BJ (cell line): ENCODE results near the gene CRISPLD2. TPM values are rescaled to one million over a fixed set of nuclear protein-coding genes. Genes with fewer than 3 reads are reported as not detected.

Source experiments
- CTCF ChIA-PET: fragments of 350-600 bp; formaldehyde crosslinking; extraction: SDS; loops from one replicate; lab custom pipeline; 2021; ENCODE audit warnings: antibody characterized with exemption, inconsistent platforms; lab: Yijun Ruan, JAX
- POLR2A ChIA-PET: fragments of 300-600 bp; sonication (Branson Sonifier 250); formaldehyde crosslinking; extraction: SDS; loops from one replicate; lab custom pipeline; 2021; ENCODE audit warnings: antibody characterized with exemption; lab: Charles Lee
- DNase-seq: peaks from one replicate; pipeline ENCODE4 v3.0.0-alpha.2; 2011; ENCODE audit warnings: low read depth
- H3K27me3 ChIP-seq: 2 replicates; pipeline ENCODE4 v1.6.0; 2011; ENCODE audit warnings: low read length; ENCODE audit not compliant: control insufficient read depth, insufficient read depth
- H3K36me3 ChIP-seq: 2 replicates; pipeline ENCODE4 v1.5.1; 2011; ENCODE audit warnings: low read length; ENCODE audit not compliant: control insufficient read depth, insufficient read depth
- H3K4me3 ChIP-seq: 2 replicates; pipeline ENCODE4 v1.5.1; 2011; ENCODE audit warnings: low read depth, mild to moderate bottlenecking, control low read depth, low read length
- polyA plus RNA-seq: library from polyadenylated mRNA; depleted of rRNA; stranded (reverse); fragments of >200 nt; gene quantifications from 2 replicates; pipeline ENCODE4 v1.2.3, GENCODE V29; 2011
- TF ChIP-seq, protein P1 (sequence below): IDR thresholded peaks from 2 replicates; pipeline ENCODE4 v1.5.1; 2011; ENCODE audit warnings: low read depth, mild to moderate bottlenecking, control low read depth, inconsistent platforms, low read length, moderate library complexity; ENCODE audit not compliant: insufficient read depth

Gene CRISPLD2
- polyA plus RNA-seq, 1 experiment: 183 TPM

DNA sequence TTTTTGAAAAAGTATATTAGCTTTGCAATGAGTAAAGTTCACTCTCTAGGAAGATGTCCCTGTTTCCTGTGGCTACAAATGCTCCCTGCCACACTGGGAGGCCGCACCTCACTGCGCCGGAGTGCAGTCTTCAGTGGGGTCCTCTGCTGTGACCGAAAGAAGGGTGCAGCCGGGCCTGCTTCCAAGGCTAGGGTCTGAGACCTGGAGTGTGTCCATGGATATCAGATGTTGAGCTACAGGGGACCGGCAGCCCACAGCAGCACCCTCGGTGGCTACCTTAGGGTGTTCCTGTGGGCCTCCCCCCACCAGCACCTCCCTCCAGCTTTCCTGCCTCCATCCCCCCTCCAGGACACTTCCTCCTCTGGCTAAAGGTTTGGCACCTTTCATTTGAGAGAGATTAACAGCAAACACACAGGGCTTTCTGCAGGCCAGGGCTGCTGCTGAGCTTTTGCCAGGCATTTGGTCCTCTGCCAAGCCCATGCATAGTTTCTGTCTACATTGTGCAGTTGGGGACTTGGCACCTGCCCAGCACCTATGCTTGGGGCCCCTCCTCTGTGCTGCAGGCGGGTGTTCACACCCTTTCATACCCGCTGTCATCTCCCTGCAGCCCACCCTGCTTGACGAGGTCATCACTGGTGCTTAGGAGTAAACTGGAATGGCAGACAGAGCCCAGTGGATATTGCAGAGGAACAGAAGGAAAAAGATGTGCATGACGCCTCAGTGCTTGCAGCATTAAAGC lies 33.8 kb upstream of the CRISPLD2 start:
- no peak for DNase-seq
- TF ChIP-seq, protein P1, sequence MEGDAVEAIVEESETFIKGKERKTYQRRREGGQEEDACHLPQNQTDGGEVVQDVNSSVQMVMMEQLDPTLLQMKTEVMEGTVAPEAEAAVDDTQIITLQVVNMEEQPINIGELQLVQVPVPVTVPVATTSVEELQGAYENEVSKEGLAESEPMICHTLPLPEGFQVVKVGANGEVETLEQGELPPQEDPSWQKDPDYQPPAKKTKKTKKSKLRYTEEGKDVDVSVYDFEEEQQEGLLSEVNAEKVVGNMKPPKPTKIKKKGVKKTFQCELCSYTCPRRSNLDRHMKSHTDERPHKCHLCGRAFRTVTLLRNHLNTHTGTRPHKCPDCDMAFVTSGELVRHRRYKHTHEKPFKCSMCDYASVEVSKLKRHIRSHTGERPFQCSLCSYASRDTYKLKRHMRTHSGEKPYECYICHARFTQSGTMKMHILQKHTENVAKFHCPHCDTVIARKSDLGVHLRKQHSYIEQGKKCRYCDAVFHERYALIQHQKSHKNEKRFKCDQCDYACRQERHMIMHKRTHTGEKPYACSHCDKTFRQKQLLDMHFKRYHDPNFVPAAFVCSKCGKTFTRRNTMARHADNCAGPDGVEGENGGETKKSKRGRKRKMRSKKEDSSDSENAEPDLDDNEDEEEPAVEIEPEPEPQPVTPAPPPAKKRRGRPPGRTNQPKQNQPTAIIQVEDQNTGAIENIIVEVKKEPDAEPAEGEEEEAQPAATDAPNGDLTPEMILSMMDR: no peak

DNA sequence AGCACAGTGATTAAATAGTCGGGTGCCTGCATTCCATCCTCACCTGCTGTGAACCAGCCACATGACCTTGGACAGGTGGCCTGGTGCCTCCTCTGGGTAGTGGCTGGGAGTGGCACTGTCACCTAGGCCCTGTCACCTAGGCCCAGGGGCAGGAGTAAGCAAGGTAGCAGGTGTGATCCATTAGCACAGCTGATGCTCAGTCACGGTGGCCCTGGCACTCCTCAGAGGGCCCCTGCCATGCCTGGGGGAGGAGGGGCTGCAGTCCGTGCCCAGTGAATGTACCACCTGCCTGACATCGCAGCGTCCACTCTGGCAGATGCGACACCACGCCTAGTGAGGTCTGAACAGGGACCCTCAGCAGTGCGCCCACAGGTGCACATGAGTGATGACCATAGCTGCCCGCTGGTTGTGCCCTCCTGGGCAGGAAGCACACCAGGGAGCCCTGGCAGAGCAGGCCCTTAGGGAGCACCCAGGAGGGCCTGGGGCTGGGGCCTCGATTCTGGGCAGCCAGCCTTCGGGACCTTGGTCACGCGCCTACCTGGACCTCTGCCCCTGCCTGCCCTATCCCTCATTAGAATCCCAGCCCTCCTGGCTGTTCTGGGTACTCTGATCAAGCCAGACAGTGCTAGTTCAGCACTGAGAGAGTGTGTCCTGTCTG lies 33.1 kb upstream of the CRISPLD2 start:
- DNase-seq: no peak
- H3K36me3 ChIP-seq: no peaks in the 10 kb centered on the region
- CTCF ChIA-PET: no interaction called here
- POLR2A ChIA-PET: no interaction called here
- TF ChIP-seq, protein P1: no peak
- no peak overlapping the region for H3K4me3 ChIP-seq
- H3K27me3 ChIP-seq: no peaks in the 10 kb centered on the region

More for the DNA sequence above, 33.8 kb upstream of the CRISPLD2 start:
- ChIA-PET CTCF (interaction anchor here (1.4 kb wide), 1 partner anchor 32 kb away, joined by 3 read pairs; no protein-coding TSS in a partner anchor), POLR2A (no interaction called here)
- Histone ChIP-seq H3K4me3 (no peak overlapping the region), H3K36me3 (no peaks in the 10 kb centered on the region), H3K27me3 (no peaks in the 10 kb centered on the region)

DNA sequence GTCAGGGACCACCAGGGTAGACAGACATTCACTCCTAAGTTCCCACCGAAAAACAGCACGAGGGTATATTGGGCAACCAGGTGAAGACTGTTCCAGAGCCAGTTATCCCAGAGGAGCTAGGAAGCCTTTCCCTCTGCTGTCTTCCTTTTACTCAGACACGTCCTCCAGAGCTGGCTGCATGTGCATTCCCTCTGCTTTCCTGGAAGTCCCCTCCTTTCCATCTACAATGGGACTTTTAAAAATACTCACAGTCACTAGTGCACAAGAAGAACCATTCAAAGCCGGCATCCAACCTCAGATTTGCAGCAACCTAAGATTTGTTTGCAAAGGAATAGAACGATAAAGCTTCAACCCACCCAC lies 32.5 kb upstream of the CRISPLD2 start:
- POLR2A ChIA-PET: no interaction called here
- TF ChIP-seq, protein P1: no peak
- no peaks in the 10 kb centered on the region for H3K27me3 ChIP-seq
- CTCF ChIA-PET: no interaction called here
- no peak for DNase-seq
- no peak overlapping the region for H3K4me3 ChIP-seq
- no peaks in the 10 kb centered on the region for H3K36me3 ChIP-seq

DNA sequence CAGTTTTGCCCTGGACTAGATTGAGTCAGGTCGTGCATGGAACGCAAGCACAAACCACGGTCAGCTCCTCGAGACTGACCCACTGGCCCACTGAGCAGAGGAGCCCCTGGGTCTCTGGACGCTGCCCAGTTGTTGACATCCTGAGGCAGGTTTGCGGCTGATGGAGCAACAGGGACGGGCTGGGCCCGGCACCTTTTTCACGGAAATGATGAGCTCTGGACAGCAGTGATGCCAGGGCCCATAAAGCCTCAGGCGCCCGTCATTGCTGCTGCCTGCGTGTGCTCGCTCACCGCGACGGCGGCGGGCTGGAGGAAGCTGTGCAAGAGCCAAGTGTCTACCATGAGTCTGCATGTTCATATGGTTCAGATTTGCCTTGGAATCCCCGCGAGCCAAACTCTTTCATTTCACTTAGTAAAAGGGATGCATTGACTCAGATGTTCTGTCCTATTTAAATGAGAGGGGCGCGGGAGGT lies 30.8 kb upstream of the CRISPLD2 start:
- TF ChIP-seq, protein P1: no peak
- CTCF ChIA-PET: interaction anchor here (1.0 to 1.1 kb wide), 3 partner anchors 16 to 163 kb away, joined by 3 to 4 read pairs (median 3); no protein-coding TSS in a partner anchor
- Histone ChIP-seq H3K4me3 (no peak overlapping the region; the same call in 1 of the 2 replicates), H3K27me3 (no peaks in the 10 kb centered on the region), H3K36me3 (no peaks in the 10 kb centered on the region)
- peak; percentile 94 for DNase-seq
- POLR2A ChIA-PET: interaction anchor here (0.6 to 1.1 kb wide), 2 partner anchors 31 to 245 kb away, joined by 3 to 7 read pairs; partner anchors contain the start of gene CRISPLD2

DNA sequence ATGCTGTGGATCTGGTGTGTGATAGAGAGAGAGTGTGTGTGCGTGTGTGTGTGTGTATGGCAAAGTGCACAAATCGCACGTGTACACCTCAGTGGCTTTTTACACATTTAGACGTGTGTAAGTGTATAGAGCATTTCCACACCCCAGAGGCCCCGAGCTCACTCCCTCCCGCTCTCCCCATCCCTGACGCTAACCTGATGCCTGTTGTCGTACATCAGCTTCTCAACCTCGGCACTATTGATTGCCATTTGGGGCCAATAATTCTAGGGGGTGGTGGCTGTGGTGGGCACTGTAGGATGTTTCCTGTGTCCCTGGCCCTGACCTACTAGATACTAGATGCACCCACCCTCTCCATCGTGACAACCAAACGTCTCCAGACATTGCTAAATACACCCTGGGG lies 30.4 kb upstream of the CRISPLD2 start:
- Histone ChIP-seq H3K4me3 (no peak overlapping the region), H3K36me3 (no peaks in the 10 kb centered on the region), H3K27me3 (no peaks in the 10 kb centered on the region)
- ChIA-PET POLR2A (interaction anchor here (0.6 to 1.1 kb wide), 2 partner anchors 30 to 245 kb away, joined by 3 to 7 read pairs; partner anchors contain the start of gene CRISPLD2), CTCF (interaction anchor here (1.0 to 1.1 kb wide), 3 partner anchors 16 to 163 kb away, joined by 3 to 4 read pairs (median 3); no protein-coding TSS in a partner anchor)
- DNase-seq: no peak
- TF ChIP-seq, protein P1: no peak
